Progenitor cell of endocrine pancreas (in vitro differentiated cells): ENCODE measurements around the gene UGDH. TPM values are rescaled to one million over a fixed set of nuclear protein-coding genes. Genes with fewer than 3 reads are reported as not detected.
"Not testable (repeated sequence)": the region's sequence is repeated elsewhere in the genome, so short reads cannot be mapped to it uniquely, and the experiment has no call there.

Experiments
- DNase-seq: peaks from one replicate; pipeline ENCODE4 v3.0.0; 2021; ENCODE audit warnings: low spot score; ENCODE audit not compliant: unreplicated experiment
- H3K27ac Mint-ChIP-seq: 2 replicates; pipeline ENCODE4 v1.8.0; 2021; ENCODE audit warnings: mild to moderate bottlenecking, moderate library complexity, mixed read lengths
- H3K27me3 Mint-ChIP-seq: 2 replicates; pipeline ENCODE4 v1.8.0; 2021; ENCODE audit warnings: mixed read lengths
- H3K36me3 Mint-ChIP-seq: 2 replicates; pipeline ENCODE4 v1.8.0; 2022; ENCODE audit warnings: mixed read lengths; ENCODE audit not compliant: insufficient read depth
- H3K4me1 Mint-ChIP-seq: 2 replicates; pipeline ENCODE4 v1.8.0; 2021; ENCODE audit warnings: low read depth, mixed read lengths
- H3K4me3 Mint-ChIP-seq: 2 replicates; pipeline ENCODE4 v1.8.0; 2021; ENCODE audit warnings: low read depth, mild to moderate bottlenecking, moderate library complexity, mixed read lengths
- H3K9me3 Mint-ChIP-seq: 2 replicates; pipeline ENCODE4 v1.8.0; 2021; ENCODE audit warnings: low read depth, mixed read lengths
- total RNA-seq: library from RNA; stranded (reverse); gene quantifications from 2 replicates; pipeline ENCODE4 v1.2.1, GENCODE V29; 2021
- TF ChIP-seq, protein P1 (sequence below): fragments of 200-600 bp; sonication (generic); IDR thresholded peaks from one replicate; pipeline ENCODE4 v1.5.0; 2021; ENCODE audit warnings: antibody characterized with exemption, mild to moderate bottlenecking; ENCODE audit not compliant: unreplicated experiment

The UGDH gene
- total RNA-seq, 1 donor from 2014 or later = 607 TPM

DNA sequence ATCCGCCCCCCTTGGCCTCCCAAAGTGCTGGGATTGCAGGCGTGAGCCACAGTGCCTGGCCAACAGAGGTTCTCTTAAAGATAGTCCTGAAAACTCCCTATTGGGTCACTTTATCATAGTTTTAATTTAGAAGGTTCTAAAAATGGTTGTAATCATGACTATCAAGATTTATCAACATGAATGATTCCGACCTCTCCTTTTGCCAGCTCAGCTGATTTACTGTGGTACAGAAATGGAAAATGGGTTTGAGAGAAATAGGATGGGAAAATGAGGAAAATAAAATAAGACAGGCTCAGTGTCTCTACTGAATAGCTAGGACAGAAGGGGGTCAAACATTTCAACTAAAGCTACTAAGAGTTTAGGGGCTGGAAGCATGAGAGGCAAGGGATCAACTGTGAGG lies 28.2 kb upstream of the UGDH start:
- no peak overlapping the region for H3K4me3 Mint-ChIP-seq
- peaks cover 17% of the 10 kb centered on the region for H3K36me3 Mint-ChIP-seq
- peaks cover 4% of the 10 kb centered on the region for H3K9me3 Mint-ChIP-seq
- no peak for DNase-seq
- TF ChIP-seq, protein P1, sequence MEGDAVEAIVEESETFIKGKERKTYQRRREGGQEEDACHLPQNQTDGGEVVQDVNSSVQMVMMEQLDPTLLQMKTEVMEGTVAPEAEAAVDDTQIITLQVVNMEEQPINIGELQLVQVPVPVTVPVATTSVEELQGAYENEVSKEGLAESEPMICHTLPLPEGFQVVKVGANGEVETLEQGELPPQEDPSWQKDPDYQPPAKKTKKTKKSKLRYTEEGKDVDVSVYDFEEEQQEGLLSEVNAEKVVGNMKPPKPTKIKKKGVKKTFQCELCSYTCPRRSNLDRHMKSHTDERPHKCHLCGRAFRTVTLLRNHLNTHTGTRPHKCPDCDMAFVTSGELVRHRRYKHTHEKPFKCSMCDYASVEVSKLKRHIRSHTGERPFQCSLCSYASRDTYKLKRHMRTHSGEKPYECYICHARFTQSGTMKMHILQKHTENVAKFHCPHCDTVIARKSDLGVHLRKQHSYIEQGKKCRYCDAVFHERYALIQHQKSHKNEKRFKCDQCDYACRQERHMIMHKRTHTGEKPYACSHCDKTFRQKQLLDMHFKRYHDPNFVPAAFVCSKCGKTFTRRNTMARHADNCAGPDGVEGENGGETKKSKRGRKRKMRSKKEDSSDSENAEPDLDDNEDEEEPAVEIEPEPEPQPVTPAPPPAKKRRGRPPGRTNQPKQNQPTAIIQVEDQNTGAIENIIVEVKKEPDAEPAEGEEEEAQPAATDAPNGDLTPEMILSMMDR = no peak
- peak overlapping the region; percentile 94 for H3K27ac Mint-ChIP-seq
- H3K27me3 Mint-ChIP-seq = no peaks in the 10 kb centered on the region
- peaks cover 40% of the 10 kb centered on the region for H3K4me1 Mint-ChIP-seq

DNA sequence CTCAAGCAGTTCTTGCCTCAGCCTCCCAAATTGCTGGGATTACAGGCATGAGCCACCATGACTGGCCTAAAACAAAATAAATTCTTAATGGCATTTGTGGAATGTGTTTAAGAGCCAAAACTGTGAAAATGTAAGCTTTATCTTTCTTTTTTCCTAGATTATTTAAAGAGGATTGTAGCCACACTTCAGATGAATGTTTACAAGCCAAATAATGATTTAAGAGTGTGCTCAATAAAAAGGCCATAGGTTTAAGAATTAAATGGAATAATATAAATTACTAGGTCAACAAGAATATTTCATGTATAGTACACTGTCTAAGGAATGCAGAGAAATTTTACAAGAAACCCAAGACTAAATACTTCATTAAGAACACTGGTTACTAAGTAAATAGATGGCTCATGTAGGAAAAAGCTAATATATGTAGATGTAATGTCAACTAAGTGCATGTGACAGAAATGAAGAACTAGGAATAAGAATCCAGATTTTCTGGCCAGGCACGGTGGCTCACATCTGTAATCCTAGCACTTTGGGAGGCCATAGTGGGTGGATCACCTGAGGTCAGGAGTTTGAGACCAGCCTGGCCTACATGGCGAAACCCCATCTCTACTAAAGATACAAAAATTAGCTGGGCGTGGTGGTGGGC lies 21.3 kb upstream of the UGDH start:
- Mint-ChIP-seq H3K9me3 (peaks cover 2% of the 10 kb centered on the region), H3K4me3 (no peak overlapping the region), H3K27me3 (no peaks in the 10 kb centered on the region), H3K27ac (peak overlapping the region; percentile 29), H3K4me1 (peaks cover 37% of the 10 kb centered on the region), H3K36me3 (peaks cover 9% of the 10 kb centered on the region)
- DNase-seq = no peak
- TF ChIP-seq, protein P1 = no peak

DNA sequence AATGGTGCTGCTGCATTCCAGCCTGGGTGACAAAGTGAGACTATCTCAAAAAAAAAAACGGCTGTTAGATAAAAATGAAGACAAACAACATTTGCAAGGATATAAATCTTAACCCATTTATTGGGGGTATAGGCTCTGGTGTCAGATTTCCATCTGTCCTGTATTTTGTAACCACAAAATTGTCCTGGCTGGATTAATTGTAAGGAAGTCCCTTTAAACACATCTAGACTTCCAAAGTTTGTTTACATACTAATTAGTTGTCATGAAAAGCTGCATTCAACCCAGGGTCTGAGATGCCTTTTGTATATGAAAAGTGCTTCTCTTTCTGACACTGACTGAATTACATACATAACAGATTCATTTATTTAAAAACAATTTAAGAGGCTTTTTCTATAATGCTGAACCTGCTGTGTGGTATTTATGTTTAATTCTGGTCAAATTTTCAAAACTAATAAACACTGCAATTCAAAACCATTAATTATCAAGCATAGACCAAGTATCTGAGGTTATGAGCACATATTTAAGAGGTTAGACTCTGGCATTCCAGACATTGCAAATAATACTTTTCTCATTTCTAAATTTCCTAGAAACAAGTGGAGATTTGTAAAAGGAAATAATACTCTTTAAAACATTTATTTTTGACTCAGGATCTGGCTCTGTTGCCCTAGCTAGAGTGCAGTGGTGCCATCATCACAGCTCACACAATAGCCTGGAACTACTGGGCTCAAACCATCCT lies 17.5 kb upstream of the UGDH start:
- peaks cover 5% of the 10 kb centered on the region for H3K36me3 Mint-ChIP-seq
- peak overlapping the region; percentile 91 for H3K27ac Mint-ChIP-seq
- DNase-seq = no peak
- peaks cover 57% of the 10 kb centered on the region for H3K4me1 Mint-ChIP-seq
- TF ChIP-seq, protein P1 = no peak
- H3K27me3 Mint-ChIP-seq = no peaks in the 10 kb centered on the region
- no peak overlapping the region for H3K4me3 Mint-ChIP-seq
- no peaks in the 10 kb centered on the region for H3K9me3 Mint-ChIP-seq

DNA sequence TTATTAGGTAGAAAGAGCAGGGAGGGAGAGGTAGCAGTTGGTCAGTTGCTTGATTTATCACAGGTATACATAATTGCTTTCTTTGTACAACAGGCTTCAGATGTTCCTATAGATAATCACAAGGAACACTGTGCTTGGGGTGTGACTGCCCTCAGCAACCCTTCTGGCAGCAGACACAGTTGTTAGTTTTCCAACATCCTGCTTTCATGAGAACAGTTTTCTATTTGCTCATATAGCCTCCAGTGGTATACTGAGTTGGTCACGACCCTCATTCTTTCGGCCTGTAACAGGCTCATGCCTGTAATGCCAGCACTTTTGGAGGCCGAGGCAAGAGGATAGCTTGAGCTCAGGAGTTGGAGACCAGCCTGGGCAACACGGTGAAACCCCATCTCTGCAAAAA lies 16.8 kb upstream of the UGDH start:
- H3K9me3 Mint-ChIP-seq, H3K27me3 Mint-ChIP-seq, H3K4me3 Mint-ChIP-seq, H3K36me3 Mint-ChIP-seq, DNase-seq: not testable (repeated sequence)
- Mint-ChIP-seq H3K4me1 (peaks cover 59% of the 10 kb centered on the region), H3K27ac (peak overlapping the region; percentile 91)

DNA sequence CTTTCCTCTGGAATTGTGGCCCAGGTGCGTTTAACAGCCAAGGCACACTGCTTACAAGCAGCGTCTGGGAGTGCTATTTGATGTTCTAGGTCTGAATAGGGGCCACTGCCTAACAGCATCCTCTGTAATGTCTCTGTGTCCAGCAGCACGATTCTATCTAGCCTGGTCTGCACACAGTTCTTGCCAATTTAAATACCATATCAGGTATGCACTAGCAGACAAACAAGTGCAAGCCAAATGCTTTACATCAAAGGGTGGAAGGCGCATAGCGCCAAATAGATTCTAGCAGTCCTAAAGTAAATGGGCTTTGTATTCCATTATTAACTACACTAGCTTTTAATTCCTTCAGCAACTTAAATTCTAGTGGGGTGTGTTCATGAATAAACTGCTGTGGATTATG lies 15.8 kb upstream of the UGDH start:
- Mint-ChIP-seq H3K4me3 (no peak overlapping the region), H3K27me3 (no peaks in the 10 kb centered on the region), H3K4me1 (peaks cover 60% of the 10 kb centered on the region), H3K9me3 (no peaks in the 10 kb centered on the region), H3K36me3 (peaks cover 5% of the 10 kb centered on the region), H3K27ac (peak overlapping the region; percentile 91)
- DNase-seq = no peak
- TF ChIP-seq, protein P1 = no peak

DNA sequence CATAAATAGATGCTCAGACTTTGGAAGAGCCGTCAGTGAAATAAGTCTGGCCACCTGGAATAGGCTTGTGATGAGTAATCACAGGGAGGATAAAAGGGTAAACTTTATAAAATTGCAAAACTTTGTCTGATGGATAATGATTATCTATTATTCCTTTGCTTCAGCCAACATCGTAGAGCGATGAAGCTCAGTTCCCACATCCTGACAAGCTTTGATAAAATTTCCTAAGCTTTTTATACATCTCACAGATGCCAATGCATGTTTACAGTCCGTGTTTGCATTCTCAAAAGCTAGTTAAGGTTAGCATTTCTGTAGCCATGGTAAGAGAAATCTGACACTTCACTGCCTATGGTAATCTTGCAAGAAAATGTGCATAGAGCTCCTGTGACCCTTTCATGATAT lies 15.4 kb upstream of the UGDH start:
- Mint-ChIP-seq H3K36me3 (peaks cover 5% of the 10 kb centered on the region), H3K27me3 (no peaks in the 10 kb centered on the region), H3K4me3 (no peak overlapping the region), H3K27ac (peak overlapping the region; percentile 91), H3K4me1 (peaks cover 60% of the 10 kb centered on the region), H3K9me3 (no peaks in the 10 kb centered on the region)
- TF ChIP-seq, protein P1 = no peak
- no peak for DNase-seq
